Measurements from ENCODE around the gene PHIP. TPM values are rescaled to one million over a fixed set of nuclear protein-coding genes. Genes with fewer than 3 reads are reported as not detected.

Gene PHIP
- total RNA-seq, 1 donor from 2014 or later = 44.6 TPM

DNA sequence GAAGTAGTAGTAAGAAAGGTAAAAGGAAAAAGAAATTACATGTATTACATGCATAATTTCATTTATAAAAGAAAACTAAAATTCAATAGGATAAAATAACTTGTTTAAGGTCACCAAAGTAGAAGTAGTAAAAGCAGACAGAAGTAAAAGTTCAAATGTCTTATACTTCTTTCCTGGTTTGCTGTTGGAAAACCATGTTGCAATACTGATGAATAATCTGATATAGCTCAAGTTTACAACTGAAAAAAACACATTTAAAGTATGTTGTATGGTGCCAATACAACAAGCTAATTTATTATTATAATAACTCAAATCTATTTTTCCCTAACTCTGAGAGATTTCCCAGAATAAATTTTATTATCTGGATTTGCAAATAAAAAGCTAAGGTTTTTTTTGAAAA, 78.3 kb downstream of the PHIP start:
- Mint-ChIP-seq H3K27me3 (no peaks in the 10 kb centered on the region), H3K27ac (no peak overlapping the region), H3K4me1 (ENCODE audit: unreplicated experiment) (no peaks in the 10 kb centered on the region), H3K9me3 (no peaks in the 10 kb centered on the region), H3K4me3 (no peak overlapping the region), H3K36me3 (peaks cover 64% of the 10 kb centered on the region)
- no peak for DNase-seq (ENCODE audit: extremely low spot score, unreplicated experiment)
- TF ChIP-seq, protein P1, sequence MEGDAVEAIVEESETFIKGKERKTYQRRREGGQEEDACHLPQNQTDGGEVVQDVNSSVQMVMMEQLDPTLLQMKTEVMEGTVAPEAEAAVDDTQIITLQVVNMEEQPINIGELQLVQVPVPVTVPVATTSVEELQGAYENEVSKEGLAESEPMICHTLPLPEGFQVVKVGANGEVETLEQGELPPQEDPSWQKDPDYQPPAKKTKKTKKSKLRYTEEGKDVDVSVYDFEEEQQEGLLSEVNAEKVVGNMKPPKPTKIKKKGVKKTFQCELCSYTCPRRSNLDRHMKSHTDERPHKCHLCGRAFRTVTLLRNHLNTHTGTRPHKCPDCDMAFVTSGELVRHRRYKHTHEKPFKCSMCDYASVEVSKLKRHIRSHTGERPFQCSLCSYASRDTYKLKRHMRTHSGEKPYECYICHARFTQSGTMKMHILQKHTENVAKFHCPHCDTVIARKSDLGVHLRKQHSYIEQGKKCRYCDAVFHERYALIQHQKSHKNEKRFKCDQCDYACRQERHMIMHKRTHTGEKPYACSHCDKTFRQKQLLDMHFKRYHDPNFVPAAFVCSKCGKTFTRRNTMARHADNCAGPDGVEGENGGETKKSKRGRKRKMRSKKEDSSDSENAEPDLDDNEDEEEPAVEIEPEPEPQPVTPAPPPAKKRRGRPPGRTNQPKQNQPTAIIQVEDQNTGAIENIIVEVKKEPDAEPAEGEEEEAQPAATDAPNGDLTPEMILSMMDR (conservative IDR thresholded peaks at IDR 0.05) = no peak

DNA sequence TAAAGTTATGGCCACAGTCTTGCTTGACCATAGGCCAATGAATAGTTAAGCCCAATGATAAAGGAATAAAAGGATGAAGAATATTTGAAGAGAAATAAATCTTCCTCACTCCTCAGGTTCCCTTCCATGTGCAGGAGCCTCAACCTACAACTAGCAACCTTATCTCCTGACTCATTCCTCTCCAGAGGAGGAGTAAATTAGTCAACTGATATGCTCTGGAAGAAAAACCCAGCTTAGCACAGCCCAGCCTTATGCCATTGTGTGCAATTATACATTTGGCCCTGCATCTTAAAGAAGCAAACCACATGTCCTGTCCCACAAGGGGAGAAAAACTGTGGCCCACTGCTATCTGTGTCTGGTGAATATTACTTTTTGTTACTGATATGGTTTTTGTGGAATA, 82.1 kb downstream of the PHIP start:
- peaks cover 4% of the 10 kb centered on the region for H3K9me3 Mint-ChIP-seq
- H3K27me3 Mint-ChIP-seq = no peaks in the 10 kb centered on the region
- no peaks in the 10 kb centered on the region for H3K4me1 Mint-ChIP-seq (ENCODE audit: unreplicated experiment)
- DNase-seq (ENCODE audit: extremely low spot score, unreplicated experiment) = no peak
- H3K36me3 Mint-ChIP-seq = peaks cover 73% of the 10 kb centered on the region
- no peak overlapping the region for H3K4me3 Mint-ChIP-seq
- TF ChIP-seq, protein P1 (conservative IDR thresholded peaks at IDR 0.05) = no peak
- no peak overlapping the region for H3K27ac Mint-ChIP-seq

DNA sequence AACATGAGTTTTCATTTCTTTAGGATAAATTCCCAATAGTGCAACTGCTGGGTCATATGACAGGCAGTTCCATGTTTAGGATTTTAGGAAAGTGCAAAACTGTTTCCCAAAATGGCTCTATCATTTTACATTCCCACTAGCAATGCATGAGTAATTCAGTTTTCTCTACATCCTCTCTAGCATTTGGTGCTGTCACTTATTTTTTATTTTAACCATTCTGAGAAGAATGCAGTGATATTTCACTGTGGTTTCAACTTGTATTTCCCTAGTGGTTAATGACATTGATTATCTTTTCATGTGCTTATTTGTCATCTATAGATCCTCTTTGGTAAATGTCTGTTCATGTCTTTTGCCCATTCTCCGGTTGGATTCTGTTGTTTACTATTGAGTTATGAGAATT, 82.7 kb downstream of the PHIP start:
- no peak overlapping the region for H3K27ac Mint-ChIP-seq
- H3K27me3 Mint-ChIP-seq = no peaks in the 10 kb centered on the region
- H3K36me3 Mint-ChIP-seq = peaks cover 74% of the 10 kb centered on the region
- no peak overlapping the region for H3K4me3 Mint-ChIP-seq
- no peak for DNase-seq (ENCODE audit: extremely low spot score, unreplicated experiment)
- peaks cover 4% of the 10 kb centered on the region for H3K9me3 Mint-ChIP-seq
- H3K4me1 Mint-ChIP-seq (ENCODE audit: unreplicated experiment) = no peaks in the 10 kb centered on the region
- TF ChIP-seq, protein P1 (conservative IDR thresholded peaks at IDR 0.05) = no peak

DNA sequence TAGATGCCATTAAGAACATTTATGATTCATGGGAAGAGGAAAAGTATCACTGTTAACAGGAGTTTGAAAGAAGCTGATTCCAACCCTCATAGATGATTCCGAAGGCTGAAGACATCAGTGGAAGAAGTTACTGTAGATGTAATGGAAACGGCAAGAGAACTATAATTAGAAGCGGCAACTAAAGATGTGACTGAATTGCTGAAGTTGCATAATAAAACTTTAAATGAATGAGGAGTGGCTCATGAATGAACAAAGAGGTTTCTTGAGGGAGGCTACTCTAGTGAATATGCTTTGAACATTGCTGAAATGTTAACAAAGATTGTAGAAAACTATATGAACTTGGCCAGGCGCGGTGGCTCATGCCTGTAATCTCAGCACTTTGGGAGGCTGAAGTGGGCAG, 84.1 kb downstream of the PHIP start:
- Mint-ChIP-seq H3K9me3 (peaks cover 4% of the 10 kb centered on the region), H3K4me1 (ENCODE audit: unreplicated experiment) (no peaks in the 10 kb centered on the region), H3K36me3 (peaks cover 78% of the 10 kb centered on the region), H3K27me3 (no peaks in the 10 kb centered on the region), H3K27ac (no peak overlapping the region), H3K4me3 (no peak overlapping the region)
- TF ChIP-seq, protein P1 (conservative IDR thresholded peaks at IDR 0.05) = no peak
- DNase-seq (ENCODE audit: extremely low spot score, unreplicated experiment) = no peak

DNA sequence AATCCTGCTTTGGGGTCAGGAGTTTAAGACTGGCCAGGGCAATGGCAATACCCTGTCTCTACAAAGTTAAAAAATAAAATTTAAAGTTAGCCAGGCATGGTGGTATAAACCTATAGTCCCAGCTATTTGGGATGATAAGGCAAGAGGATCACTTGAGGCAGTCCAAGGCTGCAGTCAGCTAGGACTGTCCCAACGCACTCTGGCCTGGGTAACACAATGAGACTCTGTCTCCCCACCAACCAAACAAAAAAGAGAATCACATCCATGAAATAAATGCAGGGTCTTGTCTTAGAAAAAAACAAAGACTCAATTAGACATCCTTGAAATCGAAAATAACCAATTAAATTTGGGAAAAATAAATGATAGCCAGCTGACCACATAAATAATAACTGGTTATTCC, 88.9 kb downstream of the PHIP start:
- Mint-ChIP-seq H3K9me3 (peaks cover 4% of the 10 kb centered on the region), H3K36me3 (peaks cover 57% of the 10 kb centered on the region), H3K27me3 (no peaks in the 10 kb centered on the region), H3K27ac (no peak overlapping the region), H3K4me3 (no peak overlapping the region), H3K4me1 (ENCODE audit: unreplicated experiment) (no peaks in the 10 kb centered on the region)
- TF ChIP-seq, protein P1 (conservative IDR thresholded peaks at IDR 0.05) = no peak
- DNase-seq (ENCODE audit: extremely low spot score, unreplicated experiment) = no peak

DNA sequence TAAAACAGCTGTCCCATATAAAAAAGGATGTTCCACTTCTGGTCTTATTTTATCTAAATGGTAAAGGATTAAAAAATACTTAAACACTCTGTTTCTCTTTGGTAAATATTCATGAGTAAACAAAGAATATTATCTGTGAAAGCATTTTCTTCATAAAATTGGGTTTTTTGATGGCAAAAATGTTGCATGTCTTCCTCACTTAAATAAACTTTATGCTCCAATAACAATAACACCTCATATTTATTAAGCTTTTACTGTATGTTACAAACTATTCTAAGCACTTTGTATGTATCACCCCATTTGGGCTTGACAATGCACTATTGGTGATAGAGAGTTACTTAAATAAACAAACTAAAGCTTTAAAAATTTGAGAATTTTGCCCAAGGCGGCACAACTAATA, 91.9 kb downstream of the PHIP start:
- TF ChIP-seq, protein P1 (conservative IDR thresholded peaks at IDR 0.05) = no peak
- peaks cover 50% of the 10 kb centered on the region for H3K36me3 Mint-ChIP-seq
- no peak overlapping the region for H3K4me3 Mint-ChIP-seq
- H3K27ac Mint-ChIP-seq = no peak overlapping the region
- no peaks in the 10 kb centered on the region for H3K27me3 Mint-ChIP-seq
- no peaks in the 10 kb centered on the region for H3K4me1 Mint-ChIP-seq (ENCODE audit: unreplicated experiment)
- H3K9me3 Mint-ChIP-seq = no peaks in the 10 kb centered on the region
- no peak for DNase-seq (ENCODE audit: extremely low spot score, unreplicated experiment)
